Fibroblast of skin of right quadriceps (primary cell): ENCODE measurements around the gene NIT1.

Experiments used
- DNase-seq: peaks from one replicate; pipeline ENCODE4 v3.0.0-alpha.2; 2013

Gene NIT1

GRCh38 chr1:161117759-161118581 is at the start of gene NIT1, which contains the start of gene PFDN2:
Gene NIT1, plus strand, starts transcription at chr1:161118105. Its CDS starts 72 bp downstream, at chr1:161118177.
Gene PFDN2, minus strand, starts transcription at chr1:161118037. Its CDS starts 11 bp downstream, at chr1:161118026.
- DNase-seq: peak; percentile 75

DNA sequence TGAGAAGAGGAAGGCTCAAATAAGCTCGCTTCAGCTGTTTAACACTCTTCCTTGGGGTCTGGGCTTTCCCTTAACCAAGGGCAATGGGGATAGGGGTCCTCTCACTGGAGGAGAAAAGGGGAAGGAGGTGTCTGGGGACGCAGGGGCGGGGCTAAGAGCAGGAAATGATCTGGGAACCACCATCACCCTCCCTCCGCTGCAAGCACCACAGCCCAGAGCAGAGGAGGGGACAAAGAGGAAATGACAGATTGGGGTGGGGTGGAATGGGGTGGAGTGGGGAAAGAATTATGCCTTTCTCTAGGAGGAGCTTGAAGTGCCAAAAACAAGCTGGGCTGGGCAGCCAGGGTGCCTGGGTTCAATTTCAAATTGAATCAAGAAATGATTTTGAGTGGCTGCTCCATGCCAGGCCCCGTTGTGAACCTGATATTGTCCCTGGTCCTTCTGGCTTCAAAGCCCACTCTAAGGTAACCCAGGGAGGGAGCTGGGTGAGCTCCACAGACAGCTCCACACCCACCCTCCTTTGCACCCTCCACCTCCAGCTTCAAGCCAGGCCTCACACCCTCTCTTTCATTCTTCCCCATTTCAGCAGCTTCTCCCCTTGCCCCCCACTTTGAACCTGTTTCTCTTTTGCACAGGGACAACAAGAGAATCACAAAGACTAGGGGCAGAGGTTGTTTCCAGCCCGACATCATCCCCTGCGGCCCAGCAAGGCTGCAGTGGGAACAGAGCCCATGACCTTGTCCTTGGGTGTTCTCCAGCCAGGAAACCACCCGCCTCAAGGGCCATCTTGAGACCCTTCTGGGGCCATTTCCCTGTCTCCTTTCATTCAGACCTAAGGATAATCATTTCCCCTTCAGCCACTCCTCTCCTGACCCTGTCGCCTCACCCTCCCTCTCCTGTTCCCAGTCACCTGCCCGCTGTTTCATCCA is 49.3 kb upstream of the NIT1 start:
- no peak for DNase-seq

- no peak for DNase-seq
Observed at GRCh38 chr1:161069241-161069640, 48.7 kb upstream of the NIT1 start.

DNA sequence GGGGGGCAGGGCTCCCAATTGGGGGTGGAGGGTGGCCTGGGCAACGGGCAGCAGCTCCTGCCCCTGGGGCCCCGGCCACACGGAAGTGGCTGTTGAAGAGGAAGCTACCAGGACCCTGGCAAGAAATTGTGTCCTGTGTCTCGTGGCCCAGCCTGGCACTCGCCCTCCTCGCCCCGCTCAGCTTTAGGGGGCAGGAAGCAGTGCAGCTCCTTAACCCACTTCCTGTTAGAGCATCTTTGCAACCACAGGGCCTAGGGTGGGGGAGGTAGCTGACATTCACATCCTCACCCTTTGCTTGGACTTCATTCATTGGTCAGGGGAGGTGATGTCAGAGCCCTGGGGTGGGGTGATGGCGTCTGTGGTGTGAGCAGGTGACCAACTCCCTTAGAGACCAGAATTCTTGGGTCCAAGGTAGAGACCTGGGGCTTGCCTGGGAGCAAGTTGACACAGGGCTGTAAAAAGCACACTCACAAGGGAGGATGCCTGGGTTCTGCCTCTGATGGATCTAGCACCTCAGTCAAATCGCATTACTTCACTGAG is 48.1 kb upstream of the NIT1 start, which contains the start of gene ARHGAP30:
ARHGAP30 (minus strand) TSS at position 161 of the 540 bp plus-strand sequence. CDS start 267 bp downstream, outside the sequence.
- no peak for DNase-seq

DNA sequence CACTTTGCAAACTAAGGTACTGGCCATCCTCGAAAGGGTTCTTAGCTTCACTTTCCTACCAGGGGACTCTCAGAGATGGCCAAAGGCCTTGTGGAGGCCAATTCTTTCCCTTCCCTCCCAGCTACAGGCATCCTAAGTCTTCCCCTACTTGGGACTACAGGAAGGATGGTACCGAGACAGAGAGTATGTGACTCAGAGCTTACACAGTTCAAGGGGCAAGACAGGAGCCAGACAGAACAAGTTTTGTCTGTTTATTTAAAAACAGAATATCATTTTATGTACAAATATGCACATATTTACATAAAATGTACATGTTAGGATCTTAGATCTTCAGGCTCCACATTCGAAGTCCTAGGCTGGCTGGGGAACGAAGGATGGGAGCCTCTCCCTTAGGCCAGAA is 47.1 kb upstream of the NIT1 start:
- no peak for DNase-seq

- DNase-seq: peak; percentile 29
Observed at GRCh38 chr1:161071886-161072371, 46.0 kb upstream of the NIT1 start.

DNA sequence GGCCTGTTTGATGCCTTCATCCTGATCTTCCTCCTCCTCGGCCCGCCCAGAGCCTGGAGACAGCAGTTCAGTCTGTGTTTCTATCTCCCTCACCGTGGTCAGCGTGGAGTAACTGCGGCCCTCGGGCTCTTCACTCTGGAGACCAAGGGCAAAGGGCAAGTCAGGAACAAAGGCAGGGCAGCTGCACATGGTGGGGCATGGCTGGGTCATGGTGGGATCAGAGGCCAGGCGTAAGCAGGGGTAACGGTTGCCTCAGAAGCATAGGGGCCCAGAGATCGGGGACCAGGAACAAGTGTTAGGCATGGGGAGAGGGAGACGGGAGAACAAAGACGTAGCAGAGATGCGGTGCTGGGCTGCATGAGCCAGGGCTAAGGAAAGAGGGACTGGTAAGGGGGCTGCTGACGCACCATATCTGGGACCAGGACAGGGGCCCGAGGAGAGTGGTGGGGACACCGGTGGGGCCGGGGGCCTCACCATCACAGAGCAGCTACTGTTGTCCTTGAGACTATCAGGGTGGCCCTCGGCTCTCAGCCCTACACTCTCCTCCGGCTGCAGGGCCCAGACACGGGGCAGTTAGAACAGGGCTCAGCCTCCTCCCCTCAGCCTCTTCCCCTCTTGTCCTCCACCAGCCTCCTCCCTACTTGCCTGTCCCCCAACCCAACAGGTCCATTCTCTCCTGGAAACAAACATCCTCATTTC is 45.0 kb upstream of the NIT1 start:
- DNase-seq: no peak

GRCh38 chr1:161073474-161074121 is 44.3 kb upstream of the NIT1 start:
- DNase-seq: no peak

- DNase-seq: no peak
Observed at GRCh38 chr1:161074676-161075368, 43.1 kb upstream of the NIT1 start.

DNA sequence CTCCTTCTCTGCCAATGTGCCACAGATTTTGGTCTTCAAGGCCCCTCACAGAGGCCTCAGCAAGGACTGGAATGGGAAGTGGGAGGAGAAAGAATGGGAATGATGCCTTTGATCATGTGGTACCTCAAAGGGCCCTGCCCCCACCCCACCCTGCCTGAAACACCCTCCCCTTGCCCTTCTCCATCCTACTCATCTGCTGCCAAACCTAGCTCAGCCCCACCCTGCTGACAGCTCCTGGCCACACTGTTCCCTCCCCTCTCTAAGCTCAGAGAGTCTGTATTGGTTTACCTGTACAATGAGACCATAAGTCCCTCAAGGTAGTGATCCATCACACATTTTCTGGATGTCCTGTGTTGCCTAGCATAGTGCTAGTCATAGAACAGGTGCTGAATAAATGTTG is 41.5 kb upstream of the NIT1 start:
- DNase-seq: no peak

- DNase-seq: no peak
Observed at GRCh38 chr1:161077426-161077825, 40.5 kb upstream of the NIT1 start.

DNA sequence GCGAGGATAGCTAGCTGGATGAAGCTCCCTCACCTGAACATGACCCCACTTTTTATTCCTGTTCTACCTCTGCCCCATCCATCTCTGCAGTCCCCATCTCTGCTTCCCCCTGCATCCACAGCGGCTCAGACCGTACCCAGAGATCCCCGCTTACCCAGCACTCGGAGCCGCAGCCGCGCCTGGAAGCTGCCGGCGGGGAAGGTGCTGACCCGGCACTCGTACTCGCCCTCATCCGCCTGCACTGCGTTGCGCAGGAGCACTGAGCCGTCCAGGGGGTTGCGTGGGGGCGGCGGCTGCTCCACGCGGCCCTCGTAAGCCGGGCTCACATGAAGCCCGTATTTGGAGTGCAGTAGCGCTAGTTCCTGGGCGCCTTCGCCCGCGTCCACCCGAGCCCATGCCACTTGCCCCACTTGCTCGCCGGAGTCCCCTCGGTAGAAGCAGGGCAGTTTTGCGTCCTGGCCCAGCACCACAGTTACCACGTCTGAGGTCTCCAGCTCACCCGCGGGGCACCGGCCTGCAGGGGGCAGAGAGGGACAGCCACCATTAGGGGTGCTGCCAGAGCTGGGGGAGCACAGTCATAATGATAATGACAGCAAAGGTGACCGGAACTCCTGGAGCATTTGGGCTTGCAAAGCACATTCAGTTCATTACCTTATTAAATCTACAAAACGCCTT is 38.3 kb upstream of the NIT1 start:
- DNase-seq: no peak

- DNase-seq: peak; percentile 43
Observed at GRCh38 chr1:161080441-161081405, 37.2 kb upstream of the NIT1 start.

GRCh38 chr1:161081519-161081918 is 36.4 kb upstream of the NIT1 start:
- no peak for DNase-seq

DNA sequence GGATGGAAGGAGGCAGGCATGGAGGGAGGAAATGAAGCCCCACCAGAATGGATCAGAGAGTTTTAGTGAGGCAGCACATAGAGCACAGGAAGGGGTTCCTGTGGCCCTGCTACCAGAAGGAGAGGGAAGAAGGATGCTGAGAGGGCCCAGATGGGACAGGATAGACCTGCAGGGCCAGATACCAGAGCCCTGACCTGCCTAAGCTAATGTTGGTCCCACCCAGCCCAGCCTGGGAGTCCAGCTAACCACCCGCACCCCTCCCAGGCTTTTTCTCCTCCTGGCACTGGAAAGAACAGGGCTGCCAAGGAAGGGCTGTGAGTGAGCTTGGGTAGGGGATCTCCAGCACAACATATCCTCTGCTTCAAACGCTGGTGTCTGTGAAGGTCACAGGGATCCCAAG is 35.4 kb upstream of the NIT1 start:
- no peak for DNase-seq

- DNase-seq: peak; percentile 77
Observed at GRCh38 chr1:161082996-161083747, 34.7 kb upstream of the NIT1 start.

DNA sequence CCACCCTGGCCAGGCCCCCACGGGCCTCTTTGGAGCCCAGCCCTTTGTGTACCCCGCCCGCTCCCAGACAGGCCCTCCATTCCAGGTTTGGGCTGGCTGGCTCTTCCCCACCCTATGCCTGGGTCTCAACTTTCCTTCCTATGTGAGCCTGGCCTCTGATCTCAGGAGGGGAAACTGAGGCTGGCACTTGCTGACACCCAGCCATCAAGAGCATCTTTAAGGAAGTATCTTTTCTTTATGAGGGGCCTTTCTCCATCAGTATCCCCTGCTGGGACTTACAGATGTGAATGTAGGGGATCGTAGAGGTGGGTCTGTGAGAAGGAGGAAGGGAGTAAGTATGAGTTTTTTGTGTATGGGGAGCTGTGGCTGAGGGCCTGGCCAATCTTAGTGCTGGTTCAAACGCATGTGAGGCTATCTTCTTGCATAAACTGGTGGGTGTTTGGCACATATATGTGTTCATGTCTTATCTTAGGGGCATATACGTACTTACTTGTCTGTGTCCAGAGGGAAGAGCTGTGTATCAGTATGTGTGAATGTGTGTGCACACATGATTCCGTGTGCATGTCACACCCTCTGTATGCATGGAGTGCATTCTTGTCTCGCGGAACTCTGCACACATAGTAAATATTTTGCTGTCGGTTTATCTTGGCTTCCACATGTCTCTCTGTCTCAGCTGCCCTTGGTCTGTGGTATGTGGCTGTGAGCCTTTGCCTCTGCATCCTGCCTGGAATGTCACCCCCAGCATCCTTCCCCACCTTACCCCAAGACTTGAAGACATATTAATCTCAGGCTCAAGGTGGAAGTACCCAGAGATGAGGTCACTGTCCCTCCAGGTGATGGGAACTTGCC is 33.9 kb upstream of the NIT1 start:
- DNase-seq: peak; percentile 15

GRCh38 chr1:161084597-161084988 is 33.3 kb upstream of the NIT1 start:
- DNase-seq: no peak
